Renal cortical epithelial cell (primary cell): Measurements from ENCODE around the gene RFX3. TPM values are rescaled to one million over a fixed set of nuclear protein-coding genes. Genes with fewer than 3 reads are reported as not detected.

Experiments used
- DNase-seq: peaks from one replicate; pipeline ENCODE4 v3.0.0-alpha.2; 2011; ENCODE audit warnings: low read depth
- total RNA-seq: library from RNA; depleted of rRNA; stranded (reverse); fragments of >200 nt; gene quantifications from 2 replicates; pipeline ENCODE4 v1.2.3, GENCODE V29; 2014

Gene RFX3
- total RNA-seq, 1 donor from 2014 or later: 10.8 TPM

GRCh38 chr9:3434594-3434993 lies 91.2 kb downstream of the RFX3 start:
- peak; percentile 87 for DNase-seq

- DNase-seq: no peak
Measured at GRCh38 chr9:3433754-3434153, 92.0 kb downstream of the RFX3 start.

GRCh38 chr9:3433066-3433465 lies 92.7 kb downstream of the RFX3 start:
- DNase-seq: no peak

GRCh38 chr9:3431890-3432289 lies 93.9 kb downstream of the RFX3 start:
- DNase-seq: no peak

- no peak for DNase-seq
Measured at GRCh38 chr9:3419893-3420292, 105.9 kb downstream of the RFX3 start.

GRCh38 chr9:3415906-3416305 lies 109.9 kb downstream of the RFX3 start:
- DNase-seq: no peak

- DNase-seq: no peak
Measured at GRCh38 chr9:3413984-3414383, 111.8 kb downstream of the RFX3 start.

- DNase-seq: no peak
Measured at GRCh38 chr9:3410461-3410860, 115.3 kb downstream of the RFX3 start.

- DNase-seq: no peak
Measured at GRCh38 chr9:3409453-3409852, 116.3 kb downstream of the RFX3 start.

GRCh38 chr9:3403315-3403714 lies 122.5 kb downstream of the RFX3 start:
- DNase-seq: no peak

- peak; percentile 17 for DNase-seq
Measured at GRCh38 chr9:3401221-3401954, 124.4 kb downstream of the RFX3 start.

- DNase-seq: no peak
Measured at GRCh38 chr9:3398232-3398648, 127.6 kb downstream of the RFX3 start.

- no peak for DNase-seq
Measured at GRCh38 chr9:3397766-3398165, 128.0 kb downstream of the RFX3 start.

GRCh38 chr9:3391414-3391813 lies 134.4 kb downstream of the RFX3 start:
- DNase-seq: no peak

GRCh38 chr9:3386753-3387152 lies 139.0 kb downstream of the RFX3 start:
- DNase-seq: peak; percentile 49

GRCh38 chr9:3385871-3386270 lies 139.9 kb downstream of the RFX3 start:
- DNase-seq: no peak

- DNase-seq: no peak
Measured at GRCh38 chr9:3371842-3372241, 154.0 kb downstream of the RFX3 start.

GRCh38 chr9:3370715-3371114 lies 155.1 kb downstream of the RFX3 start:
- no peak for DNase-seq

- no peak for DNase-seq
Measured at GRCh38 chr9:3367185-3367584, 158.6 kb downstream of the RFX3 start.

- DNase-seq: no peak
Measured at GRCh38 chr9:3361689-3362392, 164.0 kb downstream of the RFX3 start.

- DNase-seq: no peak
Measured at GRCh38 chr9:3361116-3361515, 164.7 kb downstream of the RFX3 start.

GRCh38 chr9:3360245-3360644 lies 165.6 kb downstream of the RFX3 start:
- DNase-seq: peak; percentile 25

- no peak for DNase-seq
Measured at GRCh38 chr9:3359778-3360177, 166.0 kb downstream of the RFX3 start.
